ENCODE data around the gene ERVV-1.

- TF ChIP-seq ZNF416 (tag by site-specific recombination; IDR thresholded peaks at IDR 0.05) (no peak), CTCF (tag by site-specific recombination; IDR thresholded peaks at IDR 0.05) (no peak), ZNF449 (tag by site-specific recombination; IDR thresholded peaks at IDR 0.05) (no peak), ZNF211 (tag by site-specific recombination; IDR thresholded peaks at IDR 0.05; ENCODE audit: low read depth) (no peak), ZNF274 (IDR thresholded peaks at IDR 0.05; ENCODE audit: low read length) (no peak), ZNF274 (tag by site-specific recombination; IDR thresholded peaks at IDR 0.05; ENCODE audit: borderline replicate concordance) (no peak), MEIS1 (CRISPR knock-in tag; IDR thresholded peaks at IDR 0.05; ENCODE audit: borderline replicate concordance) (no peak), ATF2 (tag by site-specific recombination; IDR thresholded peaks at IDR 0.05; ENCODE audit: low read depth) (no peak), ZNF19 (tag by site-specific recombination; IDR thresholded peaks at IDR 0.05; ENCODE audit: low read depth) (no peak), KLF1 (tag by site-specific recombination; IDR thresholded peaks at IDR 0.05) (no peak), ZBTB1 (tag by site-specific recombination; IDR thresholded peaks at IDR 0.05) (no peak), ZNF501 (tag by site-specific recombination; IDR thresholded peaks at IDR 0.05) (no peak), SALL2 (tag by site-specific recombination; IDR thresholded peaks at IDR 0.05; ENCODE audit: borderline replicate concordance) (no peak), ZNF664 (tag by site-specific recombination; IDR thresholded peaks at IDR 0.05) (no peak), ZBTB10 (tag by site-specific recombination; IDR thresholded peaks at IDR 0.05) (no peak)
These were observed 20.2 kb upstream of the ERVV-1 start for GRCh38 chr19:52993342-52994178.

Measured in HEK293 (cell line).